Mesenchymal stem cell (in vitro differentiated cells and primary cell): ENCODE data around the gene THEM5.
A peak's percentile ranks its signal among the peaks of the same experiment; 100 is the strongest.
"Not testable (repeated sequence)": the region's sequence is repeated elsewhere in the genome, so short reads cannot be mapped to it uniquely, and the experiment has no call there.

Experiments
- DNase-seq: peaks from one replicate; pipeline ENCODE4 v3.0.0-alpha.2; 2013
- H2AFZ ChIP-seq: one replicate; pipeline ENCODE4 v1.6.1; 2013; ENCODE audit warnings: low read depth, mild to moderate bottlenecking, control low read depth, inconsistent platforms, low read length, moderate library complexity
- H2AK5ac ChIP-seq: 2 replicates; pipeline ENCODE4 v1.6.1; 2013; ENCODE audit warnings: low read length, moderate library complexity, mild to moderate bottlenecking, inconsistent platforms; ENCODE audit not compliant: severe bottlenecking
- H2BK120ac ChIP-seq: one replicate; pipeline ENCODE4 v1.6.1; 2013; ENCODE audit warnings: low read depth, mild to moderate bottlenecking, inconsistent platforms, low read length, moderate library complexity
- H2BK12ac ChIP-seq, 2 experiments: one replicate each; pipeline ENCODE4 v1.6.1; 2013; ENCODE audit warnings: inconsistent platforms in 2 of 2, low read length in 2 of 2, mild to moderate bottlenecking in 2 of 2, moderate library complexity in 2 of 2, control low read depth in 1 of 2
- H2BK15ac ChIP-seq: one replicate; pipeline ENCODE4 v1.6.1; 2013; ENCODE audit warnings: mild to moderate bottlenecking, low read depth, inconsistent platforms; ENCODE audit not compliant: poor library complexity, severe bottlenecking
- H2BK5ac ChIP-seq: 2 replicates; pipeline ENCODE4 v1.6.1; 2013; ENCODE audit warnings: low read depth, mild to moderate bottlenecking, low read length, control low read depth, inconsistent platforms; ENCODE audit not compliant: poor library complexity, severe bottlenecking
- H3K14ac ChIP-seq, 2 experiments: one replicate each; pipeline ENCODE4 v1.6.1; 2013; ENCODE audit warnings: inconsistent platforms in 2 of 2, low read length in 2 of 2, control low read depth in 1 of 2, mild to moderate bottlenecking in 1 of 2, moderate library complexity in 1 of 2
- H3K18ac ChIP-seq, 2 experiments: one replicate each; pipeline ENCODE4 v1.6.1; 2013; ENCODE audit warnings: inconsistent platforms in 2 of 2, low read length in 2 of 2, control low read depth in 1 of 2, low read depth in 1 of 2, mild to moderate bottlenecking in 1 of 2
- H3K23ac ChIP-seq, 2 experiments: one replicate each; pipeline ENCODE4 v1.6.1; 2013; ENCODE audit warnings: inconsistent platforms in 2 of 2, low read length in 2 of 2, mild to moderate bottlenecking in 2 of 2, moderate library complexity in 2 of 2, control low read depth in 1 of 2
- H3K27ac ChIP-seq: 2 replicates; pipeline ENCODE4 v1.5.1; 2013; ENCODE audit warnings: mild to moderate bottlenecking, moderate library complexity, low read length, control low read depth, inconsistent platforms; ENCODE audit not compliant: poor library complexity, severe bottlenecking
- H3K27me3 ChIP-seq, 2 experiments: 2 replicates each; pipeline versions ENCODE4 v1.6.1 to v1.7.0; 2013; ENCODE audit warnings: low read length in 2 of 2, mild to moderate bottlenecking in 2 of 2, moderate library complexity in 2 of 2, control low read depth in 1 of 2, inconsistent platforms in 1 of 2; ENCODE audit not compliant: control insufficient read depth in 1 of 2, insufficient read depth in 1 of 2
- H3K36me3 ChIP-seq, 2 experiments: 2 replicates each; pipeline versions ENCODE4 v1.6.1 to v1.7.0; 2013; ENCODE audit warnings: low read length in 2 of 2, control low read depth in 1 of 2, inconsistent platforms in 1 of 2, low read depth in 1 of 2, mild to moderate bottlenecking in 1 of 2; ENCODE audit not compliant: insufficient read depth in 2 of 2, control insufficient read depth in 1 of 2
- H3K4ac ChIP-seq, 2 experiments: one replicate each; pipeline ENCODE4 v1.6.1; 2013; ENCODE audit warnings: inconsistent platforms in 2 of 2, low read length in 2 of 2, mild to moderate bottlenecking in 2 of 2, moderate library complexity in 2 of 2, control low read depth in 1 of 2, low read depth in 1 of 2
- H3K4me1 ChIP-seq: 2 replicates; pipeline ENCODE4 v1.6.1; 2013; ENCODE audit warnings: low read depth, low read length, control low read depth; ENCODE audit not compliant: control insufficient read depth, insufficient read depth
- H3K4me2 ChIP-seq: 2 replicates; pipeline ENCODE4 v1.6.1; 2013; ENCODE audit warnings: low read length, mild to moderate bottlenecking, inconsistent platforms; ENCODE audit not compliant: poor library complexity, severe bottlenecking
- H3K4me3 ChIP-seq, 2 experiments: 2 replicates each; pipeline versions ENCODE4 v1.5.1 to v1.7.0; 2013; ENCODE audit warnings: low read length in 2 of 2, mild to moderate bottlenecking in 2 of 2, control low read depth in 1 of 2, low read depth in 1 of 2; ENCODE audit not compliant: insufficient read depth in 1 of 2
- H3K79me1 ChIP-seq: replicated peaks from 2 replicates; pipeline ENCODE4 v1.6.1; 2013; ENCODE audit warnings: mild to moderate bottlenecking, control low read depth, low read length, inconsistent platforms; ENCODE audit not compliant: poor library complexity, severe bottlenecking
- H3K9ac ChIP-seq: 2 replicates; pipeline ENCODE4 v1.7.0; 2013; ENCODE audit warnings: mild to moderate bottlenecking, low read length, moderate library complexity
- H3K9me3 ChIP-seq: 2 replicates; pipeline ENCODE4 v1.7.0; 2013; ENCODE audit warnings: mild to moderate bottlenecking, low read length; ENCODE audit not compliant: control insufficient read depth
- H4K8ac ChIP-seq: one replicate; pipeline ENCODE4 v1.6.1; 2013; ENCODE audit warnings: inconsistent platforms, mild to moderate bottlenecking, low read length, moderate library complexity
- H4K91ac ChIP-seq: one replicate; pipeline ENCODE4 v1.6.1; 2013; ENCODE audit warnings: mild to moderate bottlenecking, low read length, inconsistent platforms
- WGBS: methylation state at CpG from one replicate; pipeline ENCODE4 v1.1.7; 2013; ENCODE audit warnings: mixed read lengths; 5-methylcytosine and 5-hydroxymethylcytosine counted together

The THEM5 gene

GRCh38 chr1:151858030-151858746 lies 4.7 kb upstream of the THEM5 start:
- Histone ChIP-seq H2AK5ac (no peak overlapping the region), H3K14ac (no peak overlapping the region), H3K9ac (no peak overlapping the region), H3K9me3 (no peaks in the 10 kb centered on the region), H3K36me3 (no peaks in the 10 kb centered on the region), H2BK15ac (no peak overlapping the region), H4K8ac (no peak overlapping the region), H3K4me2 (no peak overlapping the region), H2BK120ac (no peak overlapping the region), H2BK12ac (no peak overlapping the region), H3K27ac (no peak overlapping the region), H2AFZ (no peak overlapping the region), H4K91ac (no peak overlapping the region), H3K27me3 (peaks cover 4 to 23% of the 10 kb centered on the region in 2 experiments), H3K4me1 (no peaks in the 10 kb centered on the region), H3K18ac (no peak overlapping the region), H3K4ac (no peak overlapping the region), H3K4me3 (no peak overlapping the region), H3K79me1 (no peaks in the 10 kb centered on the region), H2BK5ac (no peak overlapping the region), H3K23ac (no peak overlapping the region)
- WGBS: 78% methylated on average over 3 of the region's 3 CpGs
- no peak for DNase-seq

- peaks cover 26 to 30% of the 10 kb centered on the region in 2 experiments for H3K27me3 ChIP-seq
- WGBS: 22% methylated on average over 3 of the region's 4 CpGs
Measured at GRCh38 chr1:151855933-151856332, 2.4 kb upstream of the THEM5 start.

GRCh38 chr1:151855516-151855915 lies 2.0 kb upstream of the THEM5 start:
- not testable (repeated sequence) for H2BK120ac ChIP-seq, H3K4ac ChIP-seq, H2AK5ac ChIP-seq, H3K79me1 ChIP-seq, H3K36me3 ChIP-seq, H3K4me3 ChIP-seq, H3K4me2 ChIP-seq, H2AFZ ChIP-seq, H2BK15ac ChIP-seq, H3K14ac ChIP-seq, DNase-seq, H2BK12ac ChIP-seq, H3K27ac ChIP-seq, H3K23ac ChIP-seq, H2BK5ac ChIP-seq, H3K18ac ChIP-seq, H4K8ac ChIP-seq, H4K91ac ChIP-seq, H3K4me1 ChIP-seq, H3K9me3 ChIP-seq
- WGBS: 88% methylated on average over 6 of the region's 8 CpGs
- peaks cover 30 to 32% of the 10 kb centered on the region in 2 experiments for H3K27me3 ChIP-seq
- peak overlapping the region; percentile 67 for H3K9ac ChIP-seq

More at GRCh38 chr1:151855933-151856332, 2.4 kb upstream of the THEM5 start:
- Histone ChIP-seq H2BK5ac (no peak overlapping the region), H4K8ac (no peak overlapping the region), H3K4me2 (no peak overlapping the region), H3K4ac (no peak overlapping the region), H3K9ac (peak overlapping the region; percentile 67), H3K18ac (no peak overlapping the region), H2BK120ac (no peak overlapping the region), H3K79me1 (no peaks in the 10 kb centered on the region), H4K91ac (no peak overlapping the region), H3K36me3 (no peaks in the 10 kb centered on the region), H2AFZ (no peak overlapping the region), H3K27ac (no peak overlapping the region), H2AK5ac (no peak overlapping the region), H2BK12ac (no peak overlapping the region), H3K14ac (no peak overlapping the region), H3K23ac (no peak overlapping the region), H3K4me3 (no peak overlapping the region), H2BK15ac (no peak overlapping the region), H3K4me1 (no peaks in the 10 kb centered on the region), H3K9me3 (no peaks in the 10 kb centered on the region)
- no peak for DNase-seq

- Histone ChIP-seq H4K8ac (no peak overlapping the region), H2BK12ac (no peak overlapping the region), H3K27me3 (peaks cover 32 to 38% of the 10 kb centered on the region in 2 experiments), H3K18ac (no peak overlapping the region), H3K23ac (no peak overlapping the region), H3K14ac (no peak overlapping the region), H2BK120ac (no peak overlapping the region), H3K79me1 (no peaks in the 10 kb centered on the region), H3K9ac (no peak overlapping the region), H3K9me3 (no peaks in the 10 kb centered on the region), H3K4me2 (no peak overlapping the region), H3K27ac (no peak overlapping the region), H2BK15ac (no peak overlapping the region), H3K36me3 (no peaks in the 10 kb centered on the region), H3K4me1 (no peaks in the 10 kb centered on the region), H4K91ac (no peak overlapping the region), H2AFZ (no peak overlapping the region), H3K4ac (no peak overlapping the region), H3K4me3 (no peak overlapping the region), H2AK5ac (no peak overlapping the region), H2BK5ac (no peak overlapping the region)
- 88% methylated on average over 7 of the region's 7 CpGs for WGBS
- DNase-seq: no peak
Measured at GRCh38 chr1:151854658-151855057, 1.1 kb upstream of the THEM5 start.
